Right lobe of liver (tissue), 4 donors: ENCODE data around the gene PALMD.

ENCODE experiments used
- POLR2A ChIP-seq: fragments of 450-650 bp; IDR thresholded peaks from one replicate; pipeline ENCODE4 v1.6.1; 2017; ENCODE audit warnings: antibody characterized with exemption, mild to moderate bottlenecking
- TF ChIP-seq, protein P1 (sequence below), 4 donors: fragments of 200-600 bp in 3 of 4; fragments of 450-650 bp in 1 of 4; IDR thresholded peaks; one replicate each; pipeline versions ENCODE4 v1.5.1 to v1.8.0; 2016 to 2022; ENCODE audit warnings: antibody characterized with exemption in 4 of 4, mild to moderate bottlenecking in 2 of 4
- donor health status: DM: no; HTN: no; CAD: no.
- donor health status: DM: no; HTN: no; CAD: no.
- donor health status: DM: no; HTN: yes; CAD: no.

DNA sequence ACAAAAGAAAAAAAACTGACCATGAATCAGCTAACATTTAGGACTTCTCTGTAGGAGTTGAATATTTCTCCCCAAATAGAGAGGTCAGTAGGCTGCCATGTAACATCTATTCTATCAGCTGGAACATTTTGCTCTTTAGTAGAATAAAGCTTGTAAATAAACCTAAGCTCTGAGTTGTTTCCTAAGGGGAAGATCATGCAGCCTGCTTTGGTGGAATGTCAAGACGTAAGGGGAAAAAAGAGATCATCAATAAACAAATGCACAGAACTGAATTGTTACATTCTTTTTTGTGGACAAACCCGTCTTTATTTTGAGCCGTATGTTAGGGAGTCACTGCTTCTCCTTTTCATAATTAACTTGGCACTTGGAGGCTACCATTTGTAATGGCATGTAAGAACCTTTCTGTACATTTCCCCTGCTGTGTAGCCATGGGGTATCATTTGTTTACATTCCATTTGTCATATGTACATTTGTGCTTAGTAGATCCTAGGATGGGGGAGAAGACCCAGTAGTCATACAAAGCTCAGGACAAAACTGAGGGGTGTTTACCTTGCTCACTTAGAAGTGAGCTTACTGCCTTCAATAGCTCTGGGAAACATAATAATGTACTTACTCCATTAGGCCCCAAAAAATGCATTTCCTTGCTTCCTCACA, 10.8 kb upstream of the PALMD start:
- TF ChIP-seq, protein P1, sequence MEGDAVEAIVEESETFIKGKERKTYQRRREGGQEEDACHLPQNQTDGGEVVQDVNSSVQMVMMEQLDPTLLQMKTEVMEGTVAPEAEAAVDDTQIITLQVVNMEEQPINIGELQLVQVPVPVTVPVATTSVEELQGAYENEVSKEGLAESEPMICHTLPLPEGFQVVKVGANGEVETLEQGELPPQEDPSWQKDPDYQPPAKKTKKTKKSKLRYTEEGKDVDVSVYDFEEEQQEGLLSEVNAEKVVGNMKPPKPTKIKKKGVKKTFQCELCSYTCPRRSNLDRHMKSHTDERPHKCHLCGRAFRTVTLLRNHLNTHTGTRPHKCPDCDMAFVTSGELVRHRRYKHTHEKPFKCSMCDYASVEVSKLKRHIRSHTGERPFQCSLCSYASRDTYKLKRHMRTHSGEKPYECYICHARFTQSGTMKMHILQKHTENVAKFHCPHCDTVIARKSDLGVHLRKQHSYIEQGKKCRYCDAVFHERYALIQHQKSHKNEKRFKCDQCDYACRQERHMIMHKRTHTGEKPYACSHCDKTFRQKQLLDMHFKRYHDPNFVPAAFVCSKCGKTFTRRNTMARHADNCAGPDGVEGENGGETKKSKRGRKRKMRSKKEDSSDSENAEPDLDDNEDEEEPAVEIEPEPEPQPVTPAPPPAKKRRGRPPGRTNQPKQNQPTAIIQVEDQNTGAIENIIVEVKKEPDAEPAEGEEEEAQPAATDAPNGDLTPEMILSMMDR (IDR thresholded peaks at IDR 0.05), result no peak
- no peak for TF ChIP-seq POLR2A
